Measurements from ENCODE around the gene PPP1R15B.
"Not testable (repeated sequence)": the region's sequence is repeated elsewhere in the genome, so short reads cannot be mapped to it uniquely, and the experiment has no call there.

The PPP1R15B gene

GRCh38 chr1:204443871-204444581, 32.4 kb upstream of the PPP1R15B start:
- peak in 1 of 2 donors; percentile 34 for DNase-seq (ENCODE audit: low read depth in 2 of 2)

GRCh38 chr1:204443260-204443619, 31.6 kb upstream of the PPP1R15B start:
- no peak for DNase-seq (ENCODE audit: low read depth in 2 of 2)

GRCh38 chr1:204442376-204443259, 31.0 kb upstream of the PPP1R15B start:
- DNase-seq (ENCODE audit: low read depth in 2 of 2): no peak

- DNase-seq (ENCODE audit: low read depth in 2 of 2): no peak
Observed at GRCh38 chr1:204441558-204441957, 29.9 kb upstream of the PPP1R15B start.

GRCh38 chr1:204439621-204440375, 28.2 kb upstream of the PPP1R15B start:
- no peak for DNase-seq (ENCODE audit: low read depth in 2 of 2)

- DNase-seq (ENCODE audit: low read depth in 2 of 2): peak in 1 of 2 donors; percentile 22
Observed at GRCh38 chr1:204438628-204439027, 27.0 kb upstream of the PPP1R15B start.

GRCh38 chr1:204437796-204438570, 26.4 kb upstream of the PPP1R15B start:
- DNase-seq (ENCODE audit: low read depth in 2 of 2): no peak

- DNase-seq (ENCODE audit: low read depth in 2 of 2): no peak
Observed at GRCh38 chr1:204435872-204436271, 24.3 kb upstream of the PPP1R15B start.

GRCh38 chr1:204435381-204435831, 23.8 kb upstream of the PPP1R15B start:
- DNase-seq (ENCODE audit: low read depth in 2 of 2): no peak

- no peak for DNase-seq (ENCODE audit: low read depth in 2 of 2)
Observed at GRCh38 chr1:204434116-204434755, 22.6 kb upstream of the PPP1R15B start.

- no peak for DNase-seq (ENCODE audit: low read depth in 2 of 2)
Observed at GRCh38 chr1:204432708-204433107, 21.1 kb upstream of the PPP1R15B start.

- DNase-seq (ENCODE audit: low read depth in 2 of 2): peak; percentile 77
Observed at GRCh38 chr1:204431310-204432184, 19.9 kb upstream of the PPP1R15B start.

GRCh38 chr1:204429746-204430145, 18.1 kb upstream of the PPP1R15B start:
- no peak for DNase-seq (ENCODE audit: low read depth in 2 of 2)

GRCh38 chr1:204426971-204427701, 15.5 kb upstream of the PPP1R15B start:
- DNase-seq (ENCODE audit: low read depth in 2 of 2): no peak

GRCh38 chr1:204426474-204426873, 14.9 kb upstream of the PPP1R15B start:
- DNase-seq (ENCODE audit: low read depth in 2 of 2): no peak

- DNase-seq (ENCODE audit: low read depth in 2 of 2): no peak
Observed at GRCh38 chr1:204426035-204426436, 14.4 kb upstream of the PPP1R15B start.

- DNase-seq (ENCODE audit: low read depth in 2 of 2): no peak
Observed at GRCh38 chr1:204424621-204425020, 13.0 kb upstream of the PPP1R15B start.

- DNase-seq (ENCODE audit: low read depth in 2 of 2): not testable (repeated sequence)
Observed at GRCh38 chr1:204422061-204422705, 10.6 kb upstream of the PPP1R15B start.

GRCh38 chr1:204421441-204421840, 9.8 kb upstream of the PPP1R15B start:
- no peak for DNase-seq (ENCODE audit: low read depth in 2 of 2)

Measured in stimulated activated CD4-positive, alpha-beta T cell treated with anti-CD3 and anti-CD28 coated beads, Interleukin-4, amount 100 ng/mL, for 48 hours (primary cell).